DOHH2 (cell line): ENCODE data around the gene KLRC4.
"Not testable (repeated sequence)": the region's sequence is repeated elsewhere in the genome, so short reads cannot be mapped to it uniquely, and the experiment has no call there.

ENCODE experiments used
- H3F3A ChIP-seq: fragments of 200-600 bp; sonication (generic), shearing (Covaris generic); 2 replicates; pipeline ENCODE4 v1.6.0; 2016; ENCODE audit warnings: antibody characterized with exemption, mild to moderate bottlenecking; ENCODE audit not compliant: control insufficient read depth, insufficient read depth
- H3K27ac ChIP-seq: fragments of 200-600 bp; sonication (generic); 2 replicates; pipeline ENCODE4 v1.5.1; 2014; ENCODE audit warnings: low read depth, mild to moderate bottlenecking, low read length, moderate library complexity
- H3K27me3 ChIP-seq: fragments of 200-600 bp; sonication (generic); 2 replicates; pipeline ENCODE4 v1.6.1; 2014; ENCODE audit warnings: mild to moderate bottlenecking, low read length, mixed read lengths; ENCODE audit not compliant: control insufficient read depth
- H3K36me3 ChIP-seq: fragments of 200-600 bp; sonication (generic); 2 replicates; pipeline ENCODE4 v1.6.1; 2014; ENCODE audit warnings: mild to moderate bottlenecking, low read length, moderate library complexity, mixed read lengths; ENCODE audit not compliant: control insufficient read depth
- H3K4me1 ChIP-seq: fragments of 200-600 bp; sonication (generic); 2 replicates; pipeline ENCODE4 v1.6.1; 2014; ENCODE audit warnings: mild to moderate bottlenecking, low read length, mixed read lengths; ENCODE audit not compliant: control insufficient read depth
- H3K4me2 ChIP-seq: fragments of 200-600 bp; sonication (generic); 2 replicates; pipeline ENCODE4 v1.6.0; 2014; ENCODE audit warnings: mild to moderate bottlenecking, low read length, moderate library complexity
- H3K4me3 ChIP-seq: fragments of 200-600 bp; sonication (generic); 2 replicates; pipeline ENCODE4 v1.5.1; 2014; ENCODE audit warnings: mild to moderate bottlenecking, low read length, mixed read lengths
- H3K79me2 ChIP-seq: fragments of 200-600 bp; sonication (generic); 2 replicates; pipeline ENCODE4 v1.6.1; 2014; ENCODE audit warnings: mild to moderate bottlenecking, low read length, mixed read lengths; ENCODE audit not compliant: control insufficient read depth
- H3K9me2 ChIP-seq: fragments of 200-600 bp; sonication (generic); replicated peaks from 2 replicates; pipeline ENCODE4 v1.6.1; 2014; ENCODE audit warnings: mild to moderate bottlenecking, low read length, mixed read lengths; ENCODE audit not compliant: control insufficient read depth
- H3K9me3 ChIP-seq: fragments of 200-600 bp; sonication (generic); 2 replicates; pipeline ENCODE4 v1.6.1; 2014; ENCODE audit warnings: antibody characterized with exemption, low read length, mixed read lengths; ENCODE audit not compliant: control insufficient read depth, insufficient read depth
- H4K20me1 ChIP-seq: fragments of 200-600 bp; sonication (generic); 2 replicates; pipeline ENCODE4 v1.6.0; 2014; ENCODE audit warnings: low read depth, mild to moderate bottlenecking, antibody characterized with exemption, low read length, moderate library complexity; ENCODE audit not compliant: control insufficient read depth, insufficient read depth
- CTCF ChIP-seq: fragments of 200-600 bp; sonication (generic); IDR thresholded peaks from one replicate; pipeline ENCODE4 v1.5.1; 2014; ENCODE audit warnings: antibody characterized with exemption, mild to moderate bottlenecking, low read depth, low read length; ENCODE audit not compliant: poor library complexity, severe bottlenecking
- EZH2phosphoT487 ChIP-seq: fragments of 200-600 bp; sonication (generic); IDR thresholded peaks from 2 replicates; pipeline ENCODE4 v1.6.1; 2017; ENCODE audit warnings: borderline replicate concordance, mild to moderate bottlenecking, antibody characterized with exemption, low read length, moderate library complexity, mixed read lengths

KLRC4 gene

GRCh38 chr12:10420334-10420733, 10.8 kb upstream of the KLRC4 start, which contains the start of gene KLRC3:
KLRC3 (minus strand) TSS chr12:10420595; CDS start chr12:10420550, 45 bp downstream.
- not testable (repeated sequence) for H3F3A ChIP-seq, H3K27me3 ChIP-seq, H3K27ac ChIP-seq, H3K4me2 ChIP-seq, H3K36me3 ChIP-seq, H4K20me1 ChIP-seq, H3K4me1 ChIP-seq, H3K9me2 ChIP-seq, H3K9me3 ChIP-seq, H3K4me3 ChIP-seq, H3K79me2 ChIP-seq

GRCh38 chr12:10408842-10409241, 715 bp downstream of the KLRC4 start:
- no peak overlapping the region for H3K27ac ChIP-seq
- no peaks in the 10 kb centered on the region for H4K20me1 ChIP-seq
- TF ChIP-seq CTCF (no peak), EZH2phosphoT487 (no peak)
- no peaks in the 10 kb centered on the region for H3K79me2 ChIP-seq
- H3K4me1 ChIP-seq = peaks cover 6% of the 10 kb centered on the region
- H3K27me3 ChIP-seq = no peaks in the 10 kb centered on the region
- H3K9me3 ChIP-seq = no peaks in the 10 kb centered on the region
- H3K4me2 ChIP-seq = no peak overlapping the region
- no peaks in the 10 kb centered on the region for H3F3A ChIP-seq
- no peak overlapping the region for H3K4me3 ChIP-seq
- no peaks in the 10 kb centered on the region for H3K9me2 ChIP-seq
- no peaks in the 10 kb centered on the region for H3K36me3 ChIP-seq

DNA sequence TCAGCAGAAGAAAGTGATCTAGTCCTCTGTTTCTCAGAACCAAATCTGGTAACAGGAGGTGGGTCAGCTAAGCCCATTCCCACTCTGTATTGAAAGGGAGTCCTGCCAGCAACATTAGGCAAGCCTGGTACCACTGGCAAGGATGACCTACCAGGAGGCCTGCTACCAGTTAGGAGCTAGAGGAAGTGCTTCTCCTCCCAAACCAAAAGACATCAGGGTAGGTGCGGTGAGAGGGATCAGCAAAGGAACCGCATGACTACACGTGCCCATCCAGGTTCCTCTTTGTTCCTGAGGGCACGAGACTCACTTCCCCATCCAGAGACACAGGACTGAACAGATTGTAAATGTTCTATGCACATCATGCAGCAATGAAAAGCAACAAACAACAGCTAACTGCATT, 2.8 kb downstream of the KLRC4 start:
- Histone ChIP-seq H3K9me2 (no peaks in the 10 kb centered on the region), H3K9me3 (no peaks in the 10 kb centered on the region), H3K4me1 (peaks cover 6% of the 10 kb centered on the region), H3K27ac (no peak overlapping the region), H3K4me2 (no peak overlapping the region), H4K20me1 (no peaks in the 10 kb centered on the region), H3K27me3 (no peaks in the 10 kb centered on the region), H3K36me3 (no peaks in the 10 kb centered on the region), H3K79me2 (no peaks in the 10 kb centered on the region), H3F3A (no peaks in the 10 kb centered on the region), H3K4me3 (no peak overlapping the region)
- TF ChIP-seq CTCF (no peak), EZH2phosphoT487 (no peak)

- H3K4me2 ChIP-seq = no peak overlapping the region
- H3K36me3 ChIP-seq = no peaks in the 10 kb centered on the region
- no peak overlapping the region for H3K4me3 ChIP-seq
- no peaks in the 10 kb centered on the region for H3K9me2 ChIP-seq
- no peaks in the 10 kb centered on the region for H4K20me1 ChIP-seq
- no peak overlapping the region for H3K27ac ChIP-seq
- no peaks in the 10 kb centered on the region for H3K79me2 ChIP-seq
- no peaks in the 10 kb centered on the region for H3K9me3 ChIP-seq
- no peaks in the 10 kb centered on the region for H3F3A ChIP-seq
- 0 out of 2 replicates have a peak, but pooled peaks cover 2% of the 10 kb centered on the region for H3K4me1 ChIP-seq
- TF ChIP-seq CTCF (no peak), EZH2phosphoT487 (no peak)
- H3K27me3 ChIP-seq = no peaks in the 10 kb centered on the region
Measured at GRCh38 chr12:10405294-10405693, 4.3 kb downstream of the KLRC4 start.
